ENCODE measurements around the gene ACAA1. TPM values are rescaled to one million over a fixed set of nuclear protein-coding genes. Genes with fewer than 3 reads are reported as not detected.
"Not testable (repeated sequence)": the region's sequence is repeated elsewhere in the genome, so short reads cannot be mapped to it uniquely, and the experiment has no call there.

Gene ACAA1
- total RNA-seq, 1 experiment from 2014 or later = 76.4 TPM

GRCh38 chr3:38088126-38089078 lies 48.5 kb downstream of the ACAA1 start:
- H4K20me1 ChIP-seq (ENCODE audit: low read length) = no peaks in the 10 kb centered on the region
- no peak overlapping the region for H3K4me3 ChIP-seq (ENCODE audit: low read length)
- ChIA-PET CTCF (no interaction called here), POLR2A (ENCODE audit: unreplicated experiment) (no interaction called here)
- H3K4me2 ChIP-seq (ENCODE audit: low read length) = no peak overlapping the region
- H3K36me3 ChIP-seq (ENCODE audit: low read depth, low read length) = no peaks in the 10 kb centered on the region
- no peak overlapping the region for H2AFZ ChIP-seq (ENCODE audit: low read length)
- intact Hi-C loops (cut with micrococcal nuclease) = no loop called here
- peaks cover 8% of the 10 kb centered on the region for H3F3A ChIP-seq (ENCODE audit: low read length, unreplicated experiment)
- BruUV-seq (replicated peaks) = no TSS peak
- ATAC-seq (no peak), DNase-seq (no peak)
- no peak overlapping the region for H3K27ac ChIP-seq (ENCODE audit: low read length)
- no peaks in the 10 kb centered on the region for H3K4me1 ChIP-seq (ENCODE audit: insufficient read depth, low read length)
- H3K9ac ChIP-seq (ENCODE audit: low read length) = no peak overlapping the region
- no peak for TF ChIP-seq EZH2phosphoT487 (IDR thresholded peaks at IDR 0.05; ENCODE audit: borderline replicate concordance, low read length)
- no peak for TF ChIP-seq EZH2 (IDR thresholded peaks at IDR 0.05; ENCODE audit: low read length, unreplicated experiment)
- no peak for TF ChIP-seq CTCF (conservative IDR thresholded peaks at IDR 0.05; ENCODE audit: low read depth, low read length)
- H3K9me3 ChIP-seq (ENCODE audit: low read length) = no peaks in the 10 kb centered on the region
- H3K79me2 ChIP-seq (ENCODE audit: low read length) = no peaks in the 10 kb centered on the region
- H3K9me2 ChIP-seq (replicated peaks; ENCODE audit: low read length) = no peaks in the 10 kb centered on the region
- H3K27me3 ChIP-seq (ENCODE audit: low read length) = peaks cover 15% of the 10 kb centered on the region; the same call in 1 of the 2 replicates

- H4K20me1 ChIP-seq (ENCODE audit: low read length); H3K4me1 ChIP-seq (ENCODE audit: insufficient read depth, low read length); H3K4me2 ChIP-seq (ENCODE audit: low read length); ATAC-seq; H3K27me3 ChIP-seq (ENCODE audit: low read length); H3F3A ChIP-seq (ENCODE audit: low read length, unreplicated experiment); H3K36me3 ChIP-seq (ENCODE audit: low read depth, low read length); intact Hi-C loops (cut with micrococcal nuclease); DNase-seq; H3K9me3 ChIP-seq (ENCODE audit: low read length); H2AFZ ChIP-seq (ENCODE audit: low read length); POLR2A ChIA-PET (ENCODE audit: unreplicated experiment); H3K9ac ChIP-seq (ENCODE audit: low read length); H3K4me3 ChIP-seq (ENCODE audit: low read length); H3K27ac ChIP-seq (ENCODE audit: low read length); CTCF ChIA-PET; H3K79me2 ChIP-seq (ENCODE audit: low read length); BruUV-seq (replicated peaks); H3K9me2 ChIP-seq (replicated peaks; ENCODE audit: low read length): not testable (repeated sequence)
Measured at GRCh38 chr3:38087278-38087677, 49.6 kb downstream of the ACAA1 start.

DNA sequence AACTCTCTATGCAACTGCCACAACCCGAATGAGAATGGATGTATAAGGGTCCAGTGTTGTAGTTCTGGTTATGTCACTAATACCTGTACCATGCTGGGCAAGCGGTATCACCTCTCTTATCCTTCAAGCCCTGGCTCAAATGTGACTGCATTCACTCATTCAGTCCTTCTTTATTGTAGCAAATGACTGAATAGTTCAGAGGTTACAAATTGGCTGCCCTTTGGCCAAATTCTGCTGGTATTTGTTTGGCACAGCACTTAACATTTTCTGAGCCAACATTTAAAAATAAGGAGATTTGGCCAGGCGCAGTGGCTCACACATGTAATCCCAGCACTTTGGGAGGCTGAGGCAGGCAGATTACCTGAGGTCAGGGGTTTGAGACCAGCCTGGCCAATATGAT lies 50.4 kb downstream of the ACAA1 start:
- Histone ChIP-seq H3K4me2 (ENCODE audit: low read length) (no peak overlapping the region), H3K79me2 (ENCODE audit: low read length) (no peaks in the 10 kb centered on the region), H3K4me3 (ENCODE audit: low read length) (no peak overlapping the region), H3K9ac (ENCODE audit: low read length) (no peak overlapping the region), H4K20me1 (ENCODE audit: low read length) (no peaks in the 10 kb centered on the region), H3K27me3 (ENCODE audit: low read length) (no peaks in the 10 kb centered on the region), H3K9me2 (replicated peaks; ENCODE audit: low read length) (no peaks in the 10 kb centered on the region), H3K9me3 (ENCODE audit: low read length) (no peaks in the 10 kb centered on the region), H3F3A (ENCODE audit: low read length, unreplicated experiment) (peaks cover 8% of the 10 kb centered on the region), H3K4me1 (ENCODE audit: insufficient read depth, low read length) (no peaks in the 10 kb centered on the region), H2AFZ (ENCODE audit: low read length) (no peak overlapping the region), H3K27ac (ENCODE audit: low read length) (no peak overlapping the region), H3K36me3 (ENCODE audit: low read depth, low read length) (no peaks in the 10 kb centered on the region)
- CTCF ChIA-PET = no interaction called here
- TF ChIP-seq EZH2 (IDR thresholded peaks at IDR 0.05; ENCODE audit: low read length, unreplicated experiment) = no peak
- TF ChIP-seq EZH2phosphoT487 (IDR thresholded peaks at IDR 0.05; ENCODE audit: borderline replicate concordance, low read length) = no peak
- no peak for TF ChIP-seq CTCF (conservative IDR thresholded peaks at IDR 0.05; ENCODE audit: low read depth, low read length)
- intact Hi-C loops (cut with micrococcal nuclease) = no loop called here
- ATAC-seq (no peak), DNase-seq (no peak)
- BruUV-seq (replicated peaks) = no TSS peak
- POLR2A ChIA-PET (ENCODE audit: unreplicated experiment) = no interaction called here

All from PC-3 (cell line).